HFF-Myc (cell line): Measurements from ENCODE around the gene GRHL3.

Experiments
- DNase-seq: peaks from one replicate; pipeline ENCODE4 v3.0.0-alpha.2; 2011; ENCODE audit warnings: low read depth; ENCODE audit errors: extremely low read depth
- H3K4me3 ChIP-seq: replicated peaks from 2 replicates; pipeline ENCODE4 v1.5.1; 2011; ENCODE audit warnings: low read depth, mild to moderate bottlenecking, control low read depth, low read length
- CTCF ChIP-seq: IDR thresholded peaks from 2 replicates; pipeline ENCODE4 v1.5.1; 2012; ENCODE audit warnings: mild to moderate bottlenecking, low read depth, low read length, control low read depth; ENCODE audit errors: missing control alignments

The GRHL3 gene

DNA sequence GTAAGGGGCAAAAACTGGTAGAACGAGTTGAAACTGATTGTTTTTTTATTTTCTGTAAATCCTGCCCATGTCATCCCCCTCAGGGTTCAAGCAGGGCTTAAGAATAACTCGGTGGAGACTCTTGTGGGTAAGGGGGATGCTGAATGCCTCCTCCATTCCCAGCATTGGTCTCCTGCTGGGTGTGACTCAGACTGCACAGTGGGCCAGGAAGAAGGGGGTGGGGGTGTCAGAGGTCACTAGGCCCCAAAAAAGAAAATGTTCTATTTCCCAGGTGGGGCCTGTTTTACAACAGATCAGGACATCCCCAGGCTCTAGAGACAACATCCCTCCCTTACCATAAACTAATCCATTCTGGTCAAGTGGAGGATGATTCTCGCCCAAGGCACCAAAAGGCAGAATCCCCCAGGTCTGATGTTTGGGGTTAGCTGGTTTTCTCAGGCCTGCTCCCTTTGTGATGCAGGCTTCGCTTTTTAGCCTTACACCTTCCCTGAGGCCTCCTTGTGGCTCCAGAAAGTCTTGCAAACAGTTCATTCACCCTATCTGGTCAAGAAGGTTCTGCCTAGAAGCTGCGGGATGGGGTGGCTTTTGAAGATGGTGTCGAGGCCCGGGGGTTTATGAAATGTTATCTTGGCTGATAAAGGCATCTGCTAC, 10.7 kb upstream of the GRHL3 start:
- no peak overlapping the region for H3K4me3 ChIP-seq
- no peak for DNase-seq
- TF ChIP-seq CTCF: peak; percentile 33

- H3K4me3 ChIP-seq: no peak overlapping the region
- TF ChIP-seq CTCF: no peak
- no peak for DNase-seq
Observed at GRCh38 chr1:24309762-24310485, 9.2 kb upstream of the GRHL3 start.

DNA sequence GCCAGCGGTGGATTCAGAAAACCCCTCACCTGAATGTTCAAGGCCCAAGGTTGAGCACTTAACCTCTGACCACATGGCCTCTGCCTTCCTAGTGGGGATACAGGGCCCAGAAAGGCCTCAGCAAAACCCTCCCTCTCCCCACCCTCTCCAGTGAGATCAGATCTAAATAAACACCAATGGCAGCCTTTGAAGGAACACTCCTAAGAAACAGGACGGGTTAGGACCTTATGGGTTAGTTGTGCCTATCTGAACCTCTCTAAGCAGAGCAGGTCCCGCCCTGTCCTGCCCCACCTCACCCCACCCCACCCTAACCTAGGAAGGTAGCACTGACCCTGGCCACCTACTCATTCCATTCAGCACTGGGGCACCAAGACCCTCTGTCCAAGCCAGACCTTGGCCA, 7.9 kb upstream of the GRHL3 start:
- TF ChIP-seq CTCF: no peak
- no peak for DNase-seq
- H3K4me3 ChIP-seq: no peak overlapping the region

GRCh38 chr1:24311741-24312140, 7.4 kb upstream of the GRHL3 start:
- TF ChIP-seq CTCF: no peak
- no peak overlapping the region for H3K4me3 ChIP-seq
- DNase-seq: no peak

GRCh38 chr1:24315391-24315790, 3.8 kb upstream of the GRHL3 start:
- no peak for DNase-seq
- no peak for TF ChIP-seq CTCF
- no peak overlapping the region for H3K4me3 ChIP-seq

- no peak overlapping the region for H3K4me3 ChIP-seq
- TF ChIP-seq CTCF: no peak
- no peak for DNase-seq
Observed at GRCh38 chr1:24316645-24317044, 2.5 kb upstream of the GRHL3 start.

DNA sequence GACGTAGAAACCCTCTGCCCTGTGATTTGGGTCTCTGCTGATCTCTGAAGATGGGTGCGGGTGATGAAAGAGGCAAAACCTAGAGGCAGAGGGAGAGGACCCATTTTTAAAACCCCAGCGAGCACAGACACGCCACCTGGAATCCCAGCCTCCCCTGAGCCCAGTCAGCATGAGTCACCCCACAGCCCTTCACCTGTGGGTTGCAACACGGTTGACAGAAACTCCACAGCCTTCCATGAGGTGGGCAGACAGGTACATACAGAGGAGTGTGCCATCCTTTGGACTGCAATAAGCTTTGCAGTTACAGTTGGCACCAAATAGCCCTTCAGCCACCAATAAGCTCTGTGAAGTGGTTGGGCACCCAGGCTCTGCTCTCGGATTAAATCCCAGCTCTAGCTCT, 2.1 kb upstream of the GRHL3 start:
- no peak overlapping the region for H3K4me3 ChIP-seq
- DNase-seq: no peak
- no peak for TF ChIP-seq CTCF
